Measurements from ENCODE around the gene SPAG5. TPM values are rescaled to one million over a fixed set of nuclear protein-coding genes. Genes with fewer than 3 reads are reported as not detected.

The SPAG5 gene
- total RNA-seq, 2 donors from 2014 or later, result 134 to 141 TPM

DNA sequence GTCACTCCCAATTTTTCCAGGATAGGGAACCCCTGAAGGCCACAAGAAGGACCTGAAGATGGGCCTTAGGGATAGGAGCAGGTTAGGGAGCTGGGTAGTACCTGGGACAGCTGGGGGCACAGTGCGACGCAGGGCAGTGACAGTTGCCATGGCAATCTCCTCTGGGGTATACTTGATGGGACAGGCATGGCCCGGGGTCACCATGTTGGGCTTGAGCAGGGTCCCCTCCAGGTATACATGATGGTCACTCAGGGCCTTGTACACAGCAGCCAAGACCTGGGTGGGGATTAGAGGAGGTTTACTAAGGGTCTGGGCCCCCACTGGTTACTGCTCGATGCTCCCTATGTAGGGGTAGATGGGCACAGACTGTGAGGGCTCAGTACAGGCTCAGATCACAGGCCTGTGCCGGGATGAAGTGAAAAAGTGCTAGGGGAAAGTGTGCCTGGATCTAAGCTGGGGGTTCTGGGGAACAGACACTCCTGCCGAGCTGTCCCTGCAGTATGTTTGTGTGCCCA, 24.8 kb downstream of the SPAG5 start:
- ATAC-seq (replicated peaks in 1 of 2), result no peak
- no peak overlapping the region for H3K4me3 Mint-ChIP-seq
- DNase-seq, result no peak
- H3K27ac Mint-ChIP-seq, result no peak overlapping the region
- peaks cover 57% of the 10 kb centered on the region for H3K4me1 Mint-ChIP-seq (ENCODE audit: low read depth)
- no peaks in the 10 kb centered on the region for H3K9me3 Mint-ChIP-seq
- H3K36me3 Mint-ChIP-seq (ENCODE audit: insufficient read depth in 2 of 2), result peaks cover 6 to 21% of the 10 kb centered on the region in 2 donors
- H3K27me3 Mint-ChIP-seq (ENCODE audit: low read depth), result no peaks in the 10 kb centered on the region

DNA sequence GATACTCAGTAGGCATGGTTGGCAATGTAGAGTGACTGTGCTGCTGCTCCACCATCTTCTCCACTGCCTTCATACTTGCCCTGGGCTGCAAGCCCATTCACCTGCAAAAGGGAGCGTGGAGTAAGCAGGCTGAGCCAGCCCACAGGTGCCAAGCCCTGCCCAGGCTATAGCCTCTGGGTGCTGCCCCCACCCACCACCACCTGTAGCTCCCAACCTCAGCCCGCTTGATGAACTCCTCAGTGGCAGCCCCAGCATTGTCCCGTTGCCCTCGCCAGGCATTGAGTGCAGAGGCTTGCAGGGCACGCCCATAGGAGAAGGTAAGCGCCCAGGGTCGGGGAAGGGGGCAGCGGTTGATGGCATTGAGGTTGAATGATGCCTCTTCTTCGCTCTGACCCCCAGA, 25.3 kb downstream of the SPAG5 start:
- H3K36me3 Mint-ChIP-seq (ENCODE audit: insufficient read depth in 2 of 2), result peaks cover 4 to 20% of the 10 kb centered on the region in 2 donors
- no peaks in the 10 kb centered on the region for H3K27me3 Mint-ChIP-seq (ENCODE audit: low read depth)
- no peak overlapping the region for H3K4me3 Mint-ChIP-seq

GRCh38 chr17:28573040-28573380, 25.8 kb downstream of the SPAG5 start:
- Mint-ChIP-seq H3K27ac (no peak overlapping the region), H3K4me1 (ENCODE audit: low read depth) (peaks cover 59% of the 10 kb centered on the region), H3K36me3 (ENCODE audit: insufficient read depth in 2 of 2) (peaks cover 4 to 20% of the 10 kb centered on the region in 2 donors), H3K9me3 (no peaks in the 10 kb centered on the region), H3K27me3 (ENCODE audit: low read depth) (no peaks in the 10 kb centered on the region), H3K4me3 (no peak overlapping the region)
- ATAC-seq (replicated peaks in 1 of 2), result no peak
- DNase-seq, result no peak

More for the DNA sequence above, 25.3 kb downstream of the SPAG5 start:
- ATAC-seq (replicated peaks in 1 of 2) (no peak), DNase-seq (no peak)
- H3K4me1 Mint-ChIP-seq (ENCODE audit: low read depth), result peaks cover 57% of the 10 kb centered on the region
- no peaks in the 10 kb centered on the region for H3K9me3 Mint-ChIP-seq
- no peak overlapping the region for H3K27ac Mint-ChIP-seq

DNA sequence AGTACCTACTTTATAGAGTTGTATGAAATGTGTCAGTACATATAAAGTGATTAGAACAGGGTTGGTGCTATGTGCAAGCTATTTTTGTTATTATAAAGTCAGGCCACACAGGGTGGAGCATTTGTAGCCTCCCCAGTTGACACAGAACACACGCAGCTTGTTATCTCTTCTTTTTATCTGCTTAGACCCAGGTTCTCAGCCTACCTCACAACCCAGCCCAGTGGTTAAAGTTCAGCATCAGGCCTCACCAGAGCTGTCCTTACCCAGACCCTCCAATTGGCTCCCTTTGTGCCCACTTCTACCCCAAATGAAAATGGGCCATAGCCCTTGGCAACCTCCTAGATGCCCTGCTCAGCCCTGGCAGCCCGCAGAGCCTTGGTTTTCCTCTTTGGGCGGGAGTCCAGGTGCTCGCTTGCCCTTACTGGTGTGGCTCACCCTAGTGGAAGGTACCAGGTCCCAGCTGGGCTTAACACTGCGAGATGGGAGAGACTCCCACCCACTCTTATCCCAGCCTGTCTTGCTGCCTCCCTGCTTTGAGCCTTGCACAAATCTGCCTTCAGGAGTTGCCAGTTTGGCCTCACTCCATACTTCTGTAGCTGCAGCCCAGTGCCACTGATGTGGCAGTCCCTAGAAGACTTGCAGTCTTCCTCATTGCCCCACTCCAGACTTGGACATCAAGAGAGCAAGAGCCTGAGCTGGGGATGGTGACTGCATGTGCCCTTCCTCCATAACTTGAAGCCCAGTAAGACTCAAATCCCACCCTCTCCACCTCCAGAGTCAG, 26.4 kb downstream of the SPAG5 start:
- DNase-seq, result no peak
- H3K4me1 Mint-ChIP-seq (ENCODE audit: low read depth), result peaks cover 65% of the 10 kb centered on the region
- H3K9me3 Mint-ChIP-seq, result no peaks in the 10 kb centered on the region
- peaks cover 4 to 14% of the 10 kb centered on the region in 2 donors for H3K36me3 Mint-ChIP-seq (ENCODE audit: insufficient read depth in 2 of 2)
- ATAC-seq (replicated peaks in 1 of 2), result no peak
- H3K4me3 Mint-ChIP-seq, result peak overlapping the region; percentile 90
- H3K27me3 Mint-ChIP-seq (ENCODE audit: low read depth), result no peaks in the 10 kb centered on the region
- H3K27ac Mint-ChIP-seq, result peak overlapping the region; percentile 86

DNA sequence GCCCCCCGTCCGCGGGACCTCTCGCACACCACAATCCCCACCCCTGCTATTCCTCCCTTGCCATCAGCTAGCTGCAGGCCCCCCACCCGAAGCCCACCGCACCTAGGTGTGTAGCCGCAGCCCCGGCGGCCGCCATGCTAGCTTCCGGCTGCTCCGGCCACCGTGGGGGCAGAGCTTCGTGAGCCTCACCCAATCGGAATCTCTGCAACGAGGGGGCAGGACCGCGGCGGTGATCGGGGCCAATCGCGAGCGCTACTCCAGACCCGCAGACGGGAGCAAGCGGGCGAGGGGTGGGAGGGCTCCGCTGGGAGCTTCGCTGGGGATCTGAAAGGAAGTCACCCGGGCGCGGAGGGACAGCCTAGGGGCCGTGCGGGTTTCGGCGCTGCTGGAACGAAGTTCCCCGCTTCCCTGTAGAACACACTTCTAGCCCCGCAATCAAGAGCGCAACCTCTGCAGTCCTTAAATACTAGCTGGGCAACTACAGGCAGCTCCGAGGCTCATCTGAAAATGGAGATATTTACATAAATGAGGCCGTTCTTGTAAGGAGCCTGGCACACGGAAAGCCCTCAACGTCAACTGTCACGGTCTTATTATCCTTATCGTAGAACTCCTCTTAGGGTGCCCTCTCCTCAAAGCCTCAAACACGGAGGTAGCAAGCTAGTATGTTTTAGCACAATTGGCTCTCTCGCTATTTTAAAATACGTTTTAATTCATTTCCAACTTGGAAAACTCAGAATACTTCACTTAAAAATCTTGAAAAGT, 27.3 kb downstream of the SPAG5 start, which contains the start of gene PIGS:
Gene PIGS (minus strand): TSS at position 164 of the 762 bp plus-strand sequence. CDS start 28 bp downstream, at position 136.
- Mint-ChIP-seq H3K27me3 (ENCODE audit: low read depth) (no peaks in the 10 kb centered on the region), H3K9me3 (no peaks in the 10 kb centered on the region), H3K27ac (peak within 1 kb of the TSS; percentile 86), H3K36me3 (ENCODE audit: insufficient read depth in 2 of 2) (peaks cover 3 to 9% of the 10 kb centered on the region in 2 donors), H3K4me1 (ENCODE audit: low read depth) (peaks cover 64% of the 10 kb centered on the region), H3K4me3 (peak within 1 kb of the TSS; percentile 90)
- peak; percentile 95 to 97 for DNase-seq
- ATAC-seq (replicated peaks in 1 of 2), result peak; percentile 98 to 99

GRCh38 chr17:28570716-28571360, 28.0 kb downstream of the SPAG5 start:
- H3K9me3 Mint-ChIP-seq, result no peaks in the 10 kb centered on the region
- DNase-seq (peak; percentile 58 to 62), ATAC-seq (replicated peaks in 1 of 2) (peak; percentile 53 to 55)
- H3K27me3 Mint-ChIP-seq (ENCODE audit: low read depth), result no peaks in the 10 kb centered on the region
- peaks cover 57% of the 10 kb centered on the region for H3K4me1 Mint-ChIP-seq (ENCODE audit: low read depth)
- H3K36me3 Mint-ChIP-seq (ENCODE audit: insufficient read depth in 2 of 2), result peaks cover 3 to 5% of the 10 kb centered on the region in 2 donors
- peak overlapping the region; percentile 86 for H3K27ac Mint-ChIP-seq
- H3K4me3 Mint-ChIP-seq, result peak overlapping the region; percentile 90

DNA sequence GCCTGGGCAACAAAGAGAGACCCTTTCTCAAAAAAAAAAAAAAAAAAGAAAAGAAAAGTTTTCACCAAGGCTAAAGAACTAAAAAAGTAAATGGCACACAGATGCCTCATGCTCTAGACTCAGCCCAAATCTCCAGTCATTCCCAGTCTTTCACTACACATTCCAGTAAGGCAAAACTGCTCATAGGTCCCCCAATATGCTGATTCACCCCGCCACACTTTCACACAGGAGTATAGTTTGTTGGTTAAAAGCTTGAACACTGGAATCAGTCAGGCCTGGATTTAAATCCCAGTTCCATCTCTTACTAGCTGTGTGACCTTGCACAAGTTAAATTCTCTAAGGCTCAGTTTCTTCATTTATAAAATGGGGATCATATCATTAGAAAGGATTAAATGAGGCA, 29.4 kb downstream of the SPAG5 start:
- H3K9me3 Mint-ChIP-seq, result no peaks in the 10 kb centered on the region
- peaks cover 3 to 5% of the 10 kb centered on the region in 2 donors for H3K36me3 Mint-ChIP-seq (ENCODE audit: insufficient read depth in 2 of 2)
- H3K4me1 Mint-ChIP-seq (ENCODE audit: low read depth), result peaks cover 56% of the 10 kb centered on the region

GRCh38 chr17:28567604-28568003, 31.2 kb downstream of the SPAG5 start:
- peak overlapping the region; percentile 20 for H3K27ac Mint-ChIP-seq
- no peaks in the 10 kb centered on the region for H3K9me3 Mint-ChIP-seq
- no peaks in the 10 kb centered on the region for H3K27me3 Mint-ChIP-seq (ENCODE audit: low read depth)
- H3K36me3 Mint-ChIP-seq (ENCODE audit: insufficient read depth in 2 of 2), result peaks cover 3 to 6% of the 10 kb centered on the region in 2 donors
- no peak for DNase-seq
- peak overlapping the region in 1 of 2 donors; percentile 0 for H3K4me3 Mint-ChIP-seq
- H3K4me1 Mint-ChIP-seq (ENCODE audit: low read depth), result peaks cover 51% of the 10 kb centered on the region
- ATAC-seq (replicated peaks in 1 of 2), result no peak

More for the DNA sequence above, 29.4 kb downstream of the SPAG5 start:
- peak overlapping the region; percentile 26 for H3K27ac Mint-ChIP-seq
- DNase-seq (no peak), ATAC-seq (replicated peaks in 1 of 2) (no peak)
- H3K27me3 Mint-ChIP-seq (ENCODE audit: low read depth), result no peaks in the 10 kb centered on the region
- H3K4me3 Mint-ChIP-seq, result peak overlapping the region; percentile 72 to 90

DNA sequence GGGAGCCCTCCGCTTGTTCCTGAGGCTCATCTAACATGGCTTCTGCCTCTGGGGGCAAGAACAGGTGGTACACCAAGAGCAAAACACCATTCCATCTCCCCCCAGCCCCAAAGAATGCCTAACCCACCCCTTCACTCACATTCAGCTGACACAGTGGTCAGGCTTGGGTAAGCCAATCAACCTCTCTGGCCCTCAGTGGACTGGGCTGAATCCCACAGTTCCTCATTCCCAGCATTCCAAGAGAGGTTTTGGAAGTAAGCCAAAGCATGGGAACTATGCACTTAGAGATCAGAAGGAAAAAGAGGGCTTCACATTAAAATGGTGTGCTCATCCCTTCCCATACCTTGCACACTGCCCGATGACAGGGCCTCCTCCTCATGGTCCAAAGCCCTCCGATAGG, 35.4 kb downstream of the SPAG5 start:
- DNase-seq (no peak), ATAC-seq (replicated peaks in 1 of 2) (no peak)
- no peaks in the 10 kb centered on the region for H3K9me3 Mint-ChIP-seq
- no peaks in the 10 kb centered on the region for H3K27me3 Mint-ChIP-seq (ENCODE audit: low read depth)
- H3K27ac Mint-ChIP-seq, result no peak overlapping the region
- peaks cover 17% of the 10 kb centered on the region for H3K4me1 Mint-ChIP-seq (ENCODE audit: low read depth)
- no peak overlapping the region for H3K4me3 Mint-ChIP-seq
- H3K36me3 Mint-ChIP-seq (ENCODE audit: insufficient read depth in 2 of 2), result peaks cover 2 to 12% of the 10 kb centered on the region in 2 donors

GRCh38 chr17:28555022-28555421, 43.8 kb downstream of the SPAG5 start:
- ATAC-seq (replicated peaks in 1 of 2) (no peak), DNase-seq (no peak)
- Mint-ChIP-seq H3K27ac (no peak overlapping the region), H3K27me3 (ENCODE audit: low read depth) (no peaks in the 10 kb centered on the region), H3K36me3 (ENCODE audit: insufficient read depth in 2 of 2) (peaks cover 6 to 30% of the 10 kb centered on the region in 2 donors), H3K9me3 (no peaks in the 10 kb centered on the region), H3K4me3 (no peak overlapping the region), H3K4me1 (ENCODE audit: low read depth) (peaks cover 38% of the 10 kb centered on the region)

DNA sequence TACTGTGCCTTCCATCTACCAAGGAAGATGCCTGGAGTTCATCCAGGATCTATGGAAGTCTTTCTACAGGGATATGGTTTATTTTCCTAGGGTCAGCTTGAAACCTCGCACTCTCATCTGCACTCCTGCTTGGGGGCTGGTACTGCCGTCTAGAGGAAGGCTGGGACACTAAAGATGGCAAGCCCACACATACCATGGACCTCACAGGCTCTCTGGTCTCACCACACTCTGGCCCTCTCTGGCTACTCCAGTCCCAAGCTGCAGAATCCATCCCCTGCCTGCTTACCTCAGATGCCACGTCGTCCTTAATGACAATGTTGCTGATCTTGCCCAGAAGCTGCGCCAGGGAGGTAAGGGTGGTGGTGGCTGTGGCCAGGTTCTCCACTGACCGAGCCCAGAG, 44.3 kb downstream of the SPAG5 start:
- H3K36me3 Mint-ChIP-seq (ENCODE audit: insufficient read depth in 2 of 2), result peaks cover 4 to 28% of the 10 kb centered on the region in 2 donors
- DNase-seq (no peak), ATAC-seq (replicated peaks in 1 of 2) (no peak)
- no peaks in the 10 kb centered on the region for H3K9me3 Mint-ChIP-seq
- peaks cover 42% of the 10 kb centered on the region for H3K4me1 Mint-ChIP-seq (ENCODE audit: low read depth)
- H3K4me3 Mint-ChIP-seq, result no peak overlapping the region
- H3K27me3 Mint-ChIP-seq (ENCODE audit: low read depth), result no peaks in the 10 kb centered on the region
- no peak overlapping the region for H3K27ac Mint-ChIP-seq

GRCh38 chr17:28553000-28553505, 45.8 kb downstream of the SPAG5 start:
- ATAC-seq (replicated peaks in 1 of 2) (no peak), DNase-seq (no peak)
- no peaks in the 10 kb centered on the region for H3K9me3 Mint-ChIP-seq
- peaks cover 58% of the 10 kb centered on the region for H3K4me1 Mint-ChIP-seq (ENCODE audit: low read depth)
- no peaks in the 10 kb centered on the region for H3K27me3 Mint-ChIP-seq (ENCODE audit: low read depth)
- H3K4me3 Mint-ChIP-seq, result peak overlapping the region; percentile 83 to 85
- H3K27ac Mint-ChIP-seq, result no peak overlapping the region
- peaks cover 4 to 25% of the 10 kb centered on the region in 2 donors for H3K36me3 Mint-ChIP-seq (ENCODE audit: insufficient read depth in 2 of 2)
